DND-41 (cell line): ENCODE data around the gene CMSS1.

ENCODE experiments used
- EZH2 ChIP-seq: IDR thresholded peaks from 3 replicates; pipeline ENCODE4 v1.6.1; 2012; ENCODE audit warnings: borderline replicate concordance, low read depth, mild to moderate bottlenecking, moderate library complexity, low read length, inconsistent platforms; ENCODE audit not compliant: severe bottlenecking
- TF ChIP-seq, protein P1 (sequence below): IDR thresholded peaks from 2 replicates; pipeline ENCODE4 v1.5.1; 2012; ENCODE audit warnings: borderline replicate concordance, low read length, moderate library complexity, mild to moderate bottlenecking; ENCODE audit not compliant: poor library complexity, severe bottlenecking; ENCODE audit errors: extremely low read depth

DNA sequence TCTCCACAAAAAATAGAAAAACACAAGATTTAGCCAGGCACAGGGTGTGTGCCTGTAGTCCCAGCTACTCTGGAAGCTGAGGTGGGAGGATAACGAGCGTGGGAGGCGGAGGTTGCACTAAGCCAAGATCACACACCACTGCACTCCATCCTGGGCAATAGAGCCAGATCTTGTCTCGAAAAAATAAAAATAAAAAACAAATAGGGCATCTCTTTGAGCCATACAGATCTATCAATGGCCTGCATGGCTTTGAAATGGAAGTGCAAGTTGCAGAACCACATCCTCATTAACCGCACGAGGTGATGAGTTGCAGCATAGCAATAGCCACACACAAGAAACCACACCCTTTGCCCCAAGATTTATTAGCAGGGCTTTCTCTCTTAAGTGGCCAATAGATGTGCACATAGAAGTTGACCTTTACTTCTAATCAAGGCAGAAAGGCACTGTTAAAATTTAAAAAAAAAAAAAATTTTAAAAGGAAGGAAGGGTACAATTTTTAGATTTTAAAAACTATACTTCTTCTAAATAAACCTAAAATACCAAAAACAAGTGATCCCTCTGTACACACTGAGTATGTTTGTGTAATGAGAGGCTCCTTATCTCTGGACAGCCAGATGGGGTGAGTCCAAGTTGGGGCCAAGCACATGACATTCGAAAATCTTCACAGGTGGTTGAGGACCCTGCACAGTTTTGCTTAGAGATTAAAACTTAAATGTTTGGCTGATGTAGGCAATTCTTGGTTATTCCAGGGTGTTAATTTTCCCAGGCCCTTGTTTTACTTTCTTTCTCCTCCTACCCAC, 243.2 kb downstream of the CMSS1 start:
- TF ChIP-seq, protein P1, sequence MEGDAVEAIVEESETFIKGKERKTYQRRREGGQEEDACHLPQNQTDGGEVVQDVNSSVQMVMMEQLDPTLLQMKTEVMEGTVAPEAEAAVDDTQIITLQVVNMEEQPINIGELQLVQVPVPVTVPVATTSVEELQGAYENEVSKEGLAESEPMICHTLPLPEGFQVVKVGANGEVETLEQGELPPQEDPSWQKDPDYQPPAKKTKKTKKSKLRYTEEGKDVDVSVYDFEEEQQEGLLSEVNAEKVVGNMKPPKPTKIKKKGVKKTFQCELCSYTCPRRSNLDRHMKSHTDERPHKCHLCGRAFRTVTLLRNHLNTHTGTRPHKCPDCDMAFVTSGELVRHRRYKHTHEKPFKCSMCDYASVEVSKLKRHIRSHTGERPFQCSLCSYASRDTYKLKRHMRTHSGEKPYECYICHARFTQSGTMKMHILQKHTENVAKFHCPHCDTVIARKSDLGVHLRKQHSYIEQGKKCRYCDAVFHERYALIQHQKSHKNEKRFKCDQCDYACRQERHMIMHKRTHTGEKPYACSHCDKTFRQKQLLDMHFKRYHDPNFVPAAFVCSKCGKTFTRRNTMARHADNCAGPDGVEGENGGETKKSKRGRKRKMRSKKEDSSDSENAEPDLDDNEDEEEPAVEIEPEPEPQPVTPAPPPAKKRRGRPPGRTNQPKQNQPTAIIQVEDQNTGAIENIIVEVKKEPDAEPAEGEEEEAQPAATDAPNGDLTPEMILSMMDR, result no peak
- no peak for TF ChIP-seq EZH2
